ENCODE data around the gene ORAI3. TPM values are rescaled to one million over a fixed set of nuclear protein-coding genes. Genes with fewer than 3 reads are reported as not detected.

Gene ORAI3
- total RNA-seq, 1 donor from 2014 or later, result 27.0 TPM

DNA sequence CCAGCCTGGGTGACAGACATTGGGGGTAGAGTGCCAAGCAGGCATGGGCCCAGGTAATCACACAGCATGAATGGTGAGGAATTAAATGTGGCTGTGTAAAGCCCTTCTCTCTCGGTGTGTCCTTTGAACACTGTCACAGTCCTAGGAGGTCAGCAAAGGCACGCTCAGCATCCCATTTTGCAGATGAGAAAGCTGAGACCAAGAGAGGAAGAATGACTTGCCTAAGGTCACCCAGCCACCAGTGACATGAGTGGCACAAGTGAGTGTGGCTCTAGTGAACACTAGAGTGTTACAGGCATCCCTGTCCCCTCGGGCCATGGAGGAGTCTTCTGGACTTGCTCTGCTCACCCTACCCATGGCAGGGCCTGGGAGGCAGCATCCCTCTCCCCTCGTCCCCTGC is 41.8 kb upstream of the ORAI3 start:
- no peak overlapping the region for H3K27ac ChIP-seq
- intact Hi-C loops (cut with DNase I), result no loop called here
- DNase-seq (ENCODE audit: extremely low spot score in 2 of 2), result no peak
- H3K4me3 ChIP-seq, result no peak overlapping the region
- H3K4me1 ChIP-seq, result peaks cover 16% of the 10 kb centered on the region
- H3K27me3 ChIP-seq, result no peaks in the 10 kb centered on the region
- H3K36me3 ChIP-seq, result no peaks in the 10 kb centered on the region
- TF ChIP-seq POLR2AphosphoS5 (IDR thresholded peaks at IDR 0.05; ENCODE audit: insufficient read depth in 1 of 2, low read depth in 1 of 2) (no peak), POLR2A (IDR thresholded peaks at IDR 0.05) (no peak)
- TF ChIP-seq, protein P1, sequence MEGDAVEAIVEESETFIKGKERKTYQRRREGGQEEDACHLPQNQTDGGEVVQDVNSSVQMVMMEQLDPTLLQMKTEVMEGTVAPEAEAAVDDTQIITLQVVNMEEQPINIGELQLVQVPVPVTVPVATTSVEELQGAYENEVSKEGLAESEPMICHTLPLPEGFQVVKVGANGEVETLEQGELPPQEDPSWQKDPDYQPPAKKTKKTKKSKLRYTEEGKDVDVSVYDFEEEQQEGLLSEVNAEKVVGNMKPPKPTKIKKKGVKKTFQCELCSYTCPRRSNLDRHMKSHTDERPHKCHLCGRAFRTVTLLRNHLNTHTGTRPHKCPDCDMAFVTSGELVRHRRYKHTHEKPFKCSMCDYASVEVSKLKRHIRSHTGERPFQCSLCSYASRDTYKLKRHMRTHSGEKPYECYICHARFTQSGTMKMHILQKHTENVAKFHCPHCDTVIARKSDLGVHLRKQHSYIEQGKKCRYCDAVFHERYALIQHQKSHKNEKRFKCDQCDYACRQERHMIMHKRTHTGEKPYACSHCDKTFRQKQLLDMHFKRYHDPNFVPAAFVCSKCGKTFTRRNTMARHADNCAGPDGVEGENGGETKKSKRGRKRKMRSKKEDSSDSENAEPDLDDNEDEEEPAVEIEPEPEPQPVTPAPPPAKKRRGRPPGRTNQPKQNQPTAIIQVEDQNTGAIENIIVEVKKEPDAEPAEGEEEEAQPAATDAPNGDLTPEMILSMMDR (IDR thresholded peaks at IDR 0.05), result no peak
- no peaks in the 10 kb centered on the region for H3K9me3 ChIP-seq

DNA sequence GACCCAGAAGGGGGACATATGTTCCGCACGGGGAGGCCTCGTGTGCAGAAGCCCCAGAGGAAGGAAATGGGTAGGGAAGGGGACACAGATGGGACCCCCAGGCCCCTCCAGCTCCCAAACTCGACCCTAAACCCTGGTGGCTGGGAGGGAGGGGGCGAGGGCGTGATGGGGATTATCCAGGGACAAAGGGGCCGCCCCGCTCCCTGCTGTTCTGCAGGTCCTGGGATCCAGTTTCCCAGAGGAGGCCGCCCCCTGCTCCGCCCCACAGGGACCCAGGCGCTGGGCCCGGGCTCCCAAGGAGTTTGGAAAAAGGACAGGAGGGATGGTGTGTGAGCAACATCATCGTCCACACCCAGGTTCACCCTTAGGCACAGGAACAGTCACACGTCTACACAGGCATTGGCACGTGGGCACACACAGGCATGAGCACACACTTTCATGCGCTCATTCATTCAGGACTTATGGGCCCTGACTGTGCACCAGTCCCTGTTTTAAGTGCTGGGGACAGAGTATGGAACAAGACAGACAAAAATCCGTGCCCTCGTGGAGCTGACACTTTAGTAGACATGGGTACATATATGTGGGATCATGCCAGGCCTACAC is 38.3 kb upstream of the ORAI3 start:
- no peak for DNase-seq (ENCODE audit: extremely low spot score in 2 of 2)
- Histone ChIP-seq H3K36me3 (no peaks in the 10 kb centered on the region), H3K27me3 (no peaks in the 10 kb centered on the region), H3K27ac (peak overlapping the region; percentile 38), H3K4me1 (no peaks in the 10 kb centered on the region), H3K9me3 (no peaks in the 10 kb centered on the region), H3K4me3 (no peak overlapping the region)
- TF ChIP-seq POLR2A (IDR thresholded peaks at IDR 0.05) (no peak), POLR2AphosphoS5 (IDR thresholded peaks at IDR 0.05; ENCODE audit: insufficient read depth in 1 of 2, low read depth in 1 of 2) (peak in 1 of 2 donors; percentile 43)
- TF ChIP-seq, protein P1 (IDR thresholded peaks at IDR 0.05), result no peak
- intact Hi-C loops (cut with DNase I), result no loop called here

- no peak overlapping the region for H3K4me3 ChIP-seq
- TF ChIP-seq POLR2AphosphoS5 (IDR thresholded peaks at IDR 0.05; ENCODE audit: insufficient read depth in 1 of 2, low read depth in 1 of 2) (no peak), POLR2A (IDR thresholded peaks at IDR 0.05) (no peak)
- TF ChIP-seq, protein P1 (IDR thresholded peaks at IDR 0.05), result no peak
- no peaks in the 10 kb centered on the region for H3K4me1 ChIP-seq
- intact Hi-C loops (cut with DNase I), result no loop called here
- no peak for DNase-seq (ENCODE audit: extremely low spot score in 2 of 2)
- no peak overlapping the region for H3K27ac ChIP-seq
- no peaks in the 10 kb centered on the region for H3K27me3 ChIP-seq
- no peaks in the 10 kb centered on the region for H3K36me3 ChIP-seq
- no peaks in the 10 kb centered on the region for H3K9me3 ChIP-seq
Observed at GRCh38 chr16:30912794-30913412, 36.0 kb upstream of the ORAI3 start.

DNA sequence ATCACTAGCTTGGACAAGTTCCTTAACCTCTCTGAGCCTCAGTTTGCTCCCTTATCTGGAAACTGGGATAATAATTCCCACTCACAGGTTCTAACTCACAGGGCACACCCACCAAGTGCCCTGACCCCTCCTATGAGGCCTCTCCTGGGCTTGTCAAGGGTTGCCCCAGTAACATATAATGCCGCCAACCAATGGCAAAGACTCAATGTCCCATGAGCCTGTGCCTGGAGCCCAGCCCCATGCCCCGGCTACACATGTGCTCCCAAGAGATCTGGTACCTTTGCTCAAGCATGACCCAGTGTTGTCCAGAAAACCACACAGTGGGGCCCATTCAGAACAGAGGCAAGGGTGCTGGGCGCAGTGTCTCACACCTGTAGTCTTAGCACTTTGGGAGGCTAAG is 34.0 kb upstream of the ORAI3 start:
- H3K36me3 ChIP-seq, result no peaks in the 10 kb centered on the region
- no peak overlapping the region for H3K4me3 ChIP-seq
- no peak for DNase-seq (ENCODE audit: extremely low spot score in 2 of 2)
- no peak overlapping the region for H3K27ac ChIP-seq
- no peaks in the 10 kb centered on the region for H3K4me1 ChIP-seq
- intact Hi-C loops (cut with DNase I), result no loop called here
- no peaks in the 10 kb centered on the region for H3K9me3 ChIP-seq
- H3K27me3 ChIP-seq, result no peaks in the 10 kb centered on the region
- no peak for TF ChIP-seq POLR2A (IDR thresholded peaks at IDR 0.05)
- TF ChIP-seq, protein P1 (IDR thresholded peaks at IDR 0.05), result no peak
- TF ChIP-seq POLR2AphosphoS5 (IDR thresholded peaks at IDR 0.05; ENCODE audit: insufficient read depth in 1 of 2, low read depth in 1 of 2), result no peak

DNA sequence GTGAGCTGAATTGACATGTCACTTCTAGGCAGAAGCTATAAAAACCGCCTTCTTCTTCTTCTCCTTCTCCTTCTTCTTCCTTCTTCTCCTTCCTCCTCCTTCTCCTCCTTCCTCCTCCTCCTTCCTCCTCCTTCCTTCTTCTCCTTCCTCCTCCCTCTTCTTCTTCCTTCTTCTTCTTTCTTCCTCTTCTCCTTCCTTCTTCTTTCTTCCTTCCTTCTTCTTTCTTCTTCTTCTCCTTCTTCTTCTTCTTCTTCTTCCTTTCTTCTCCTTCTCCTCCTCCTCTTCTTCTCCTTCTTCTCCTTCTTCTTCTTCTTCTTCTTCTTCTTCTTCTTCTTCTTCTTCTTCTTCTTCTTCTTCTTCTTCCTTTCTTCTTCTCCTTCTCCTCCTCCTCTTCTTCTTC is 30.3 kb upstream of the ORAI3 start:
- Histone ChIP-seq H3K9me3 (no peaks in the 10 kb centered on the region), H3K4me3 (no peak overlapping the region), H3K27me3 (no peaks in the 10 kb centered on the region), H3K27ac (no peak overlapping the region), H3K4me1 (peaks cover 11% of the 10 kb centered on the region), H3K36me3 (no peaks in the 10 kb centered on the region)
- DNase-seq (ENCODE audit: extremely low spot score in 2 of 2), result no peak
- intact Hi-C loops (cut with DNase I), result no loop called here
- no peak for TF ChIP-seq POLR2AphosphoS5 (IDR thresholded peaks at IDR 0.05; ENCODE audit: insufficient read depth in 1 of 2, low read depth in 1 of 2)
- no peak for TF ChIP-seq POLR2A (IDR thresholded peaks at IDR 0.05)
- TF ChIP-seq, protein P1 (IDR thresholded peaks at IDR 0.05), result no peak

Data from vagina (tissue), 2 donors.